HepG2 (cell line): ENCODE data around the gene TBX10. TPM values are rescaled to one million over a fixed set of nuclear protein-coding genes. Genes with fewer than 3 reads are reported as not detected.

Experiments used
- ATAC-seq: fragments of 200-7000 bp; cut with Tn5 transposase; 3 replicates; pipeline ENCODE4 v1.9.1; 2020; ENCODE audit warnings: mild to moderate bottlenecking, moderate library complexity
- BruUV-seq: library from RNA; stranded (reverse); fragments of 400-500 nt; replicated peaks from 2 replicates; lab custom pipeline; 2021; lab: Mats Ljungman, UMichigan
- CTCF ChIA-PET: fragments of 300-600 bp; formaldehyde crosslinking; extraction: SDS; loops from one replicate; lab custom pipeline; 2021; ENCODE audit warnings: low total read pairs, inconsistent platforms, low intra/inter-chr PET ratio; lab: Yijun Ruan, JAX
- POLR2A ChIA-PET: fragments of 350-600 bp; sonication (Branson Sonifier 250); formaldehyde crosslinking; loops from one replicate; lab custom pipeline; 2020; ENCODE audit warnings: antibody characterized with exemption, inconsistent platforms; lab: Yijun Ruan, JAX
- DNase-seq: peaks from one replicate; pipeline ENCODE4 v3.0.0-alpha.2; 2015; ENCODE audit warnings: low spot score
- FAIRE-seq: peaks from 3 replicates; lab custom pipeline; 2011; peaks lifted over from hg19 to GRCh38; lab: Jason Lieb, UNC
- H2AFZ ChIP-seq: one replicate; pipeline ENCODE4 v1.6.1; 2011; ENCODE audit warnings: low read length, inconsistent platforms
- H3K27ac ChIP-seq: fragments of 300-600 bp; 3 replicates; pipeline ENCODE4 v1.8.0; 2011; ENCODE audit warnings: mixed run types, mild to moderate bottlenecking, mixed read lengths, low read length, inconsistent platforms; ENCODE audit not compliant: insufficient read depth; ENCODE audit errors: extremely low read length
- H3K27me3 ChIP-seq, 2 experiments: fragments of 200-600 bp in 1 of 2; 2 replicates in 1 of 2; 3 replicates in 1 of 2; pipeline versions ENCODE4 v1.6.0 to v1.8.0; 2011; ENCODE audit warnings: low read length in 2 of 2, mild to moderate bottlenecking in 2 of 2, moderate library complexity in 2 of 2, inconsistent platforms in 1 of 2; ENCODE audit not compliant: insufficient read depth in 2 of 2, control insufficient read depth in 1 of 2
- H3K36me3 ChIP-seq, 2 experiments: fragments of 200-600 bp in 1 of 2; replicated peaks in 1 of 2; 2 replicates in 1 of 2; 3 replicates in 1 of 2; pipeline versions ENCODE4 v1.5.1 to v1.8.0; 2011; ENCODE audit warnings: low read length in 2 of 2, inconsistent platforms in 1 of 2; ENCODE audit not compliant: insufficient read depth in 2 of 2, control insufficient read depth in 1 of 2
- H3K4me1 ChIP-seq: 2 replicates; pipeline ENCODE4 v1.5.1; 2012; ENCODE audit warnings: low read length, inconsistent platforms; ENCODE audit not compliant: insufficient read depth
- H3K4me2 ChIP-seq: 2 replicates; pipeline ENCODE4 v1.6.0; 2011; ENCODE audit warnings: low read depth, low read length, inconsistent platforms
- H3K4me3 ChIP-seq, 3 experiments: fragments of 200-600 bp in 1 of 3; sonication (generic), shearing (Covaris generic) in 1 of 3; replicated peaks in 1 of 3; 2 replicates each; pipeline ENCODE4 v1.5.1; 2011 to 2016; ENCODE audit warnings: low read length in 3 of 3, inconsistent platforms in 2 of 3, low read depth in 2 of 3, mild to moderate bottlenecking in 2 of 3, control low read depth in 1 of 3, mixed read lengths in 1 of 3; ENCODE audit not compliant: insufficient read depth in 1 of 3
- H3K79me2 ChIP-seq: one replicate; pipeline ENCODE4 v1.6.1; 2011; ENCODE audit warnings: low read length, inconsistent platforms; ENCODE audit not compliant: insufficient read depth
- H3K9ac ChIP-seq: 2 replicates; pipeline ENCODE4 v1.6.0; 2011; ENCODE audit warnings: mild to moderate bottlenecking, low read depth, low read length, inconsistent platforms; ENCODE audit not compliant: insufficient read depth
- H3K9me3 ChIP-seq: 2 replicates; pipeline ENCODE4 v1.5.1; 2012; ENCODE audit warnings: mild to moderate bottlenecking, low read length
- H4K20me1 ChIP-seq: 2 replicates; pipeline ENCODE4 v1.6.0; 2011; ENCODE audit warnings: inconsistent platforms, mild to moderate bottlenecking, low read length, moderate library complexity; ENCODE audit not compliant: insufficient read depth
- DR1 ChIP-seq: sonication (generic); formaldehyde crosslinking; IDR thresholded peaks from 2 replicates; pipeline ENCODE4 v1.8.0; 2021; ENCODE audit warnings: mild to moderate bottlenecking, missing genetic modification reagents, inconsistent platforms
- ESRRA ChIP-seq: sonication (generic); formaldehyde crosslinking; IDR thresholded peaks from 2 replicates; pipeline ENCODE4 v1.5.1; 2020; ENCODE audit warnings: mild to moderate bottlenecking, low read depth, missing genetic modification reagents
- KMT2A ChIP-seq: sonication (generic); formaldehyde crosslinking; IDR thresholded peaks from 2 replicates; pipeline ENCODE4 v1.4.0; 2020; ENCODE audit warnings: missing genetic modification reagents
- MLLT10 ChIP-seq: sonication (generic); formaldehyde crosslinking; IDR thresholded peaks from 2 replicates; pipeline ENCODE4 v1.4.0; 2020; ENCODE audit warnings: missing genetic modification reagents
- PRDM10 ChIP-seq: sonication (generic); formaldehyde crosslinking; IDR thresholded peaks from 2 replicates; pipeline ENCODE4 v1.4.0; 2020; ENCODE audit warnings: low read depth, missing genetic modification reagents
- RBFOX2 ChIP-seq: fragments of 200-400 bp; formaldehyde crosslinking; IDR thresholded peaks from 2 replicates; pipeline ENCODE4 v1.6.1; 2017; ENCODE audit warnings: low read depth, mild to moderate bottlenecking, low read length
- REPIN1 ChIP-seq: sonication (generic); formaldehyde crosslinking; IDR thresholded peaks from 2 replicates; pipeline ENCODE4 v1.8.0; 2022; ENCODE audit warnings: missing genetic modification reagents, low read depth, mild to moderate bottlenecking, borderline replicate concordance
- SNAI1 ChIP-seq: sonication (generic); formaldehyde crosslinking; IDR thresholded peaks from 2 replicates; pipeline ENCODE4 v1.5.0; 2020; ENCODE audit warnings: mild to moderate bottlenecking, missing genetic modification reagents, borderline replicate concordance
- SRF ChIP-seq: IDR thresholded peaks from 2 replicates; pipeline ENCODE4 v1.6.1; 2011; ENCODE audit warnings: mild to moderate bottlenecking, low read depth, low read length, moderate library complexity
- TSC22D2 ChIP-seq: sonication (generic); formaldehyde crosslinking; IDR thresholded peaks from 2 replicates; pipeline ENCODE4 v1.5.1; 2020; ENCODE audit warnings: missing genetic modification reagents, mild to moderate bottlenecking, borderline replicate concordance
- ZNF205 ChIP-seq: IDR thresholded peaks from 2 replicates; pipeline ENCODE4 v1.6.1; 2018; ENCODE audit warnings: missing biosample characterization, missing genetic modification reagents
- ZNF234 ChIP-seq: sonication (generic); formaldehyde crosslinking; conservative IDR thresholded peaks from 2 replicates; pipeline ENCODE4 v1.5.1; 2020; ENCODE audit warnings: mild to moderate bottlenecking, missing genetic modification reagents
- ZNF709 ChIP-seq: sonication (generic); formaldehyde crosslinking; IDR thresholded peaks from 2 replicates; pipeline ENCODE4 v1.5.0; 2020; ENCODE audit warnings: mild to moderate bottlenecking, missing genetic modification reagents
- WGBS: methylation state at CpG from one replicate; pipeline ENCODE4 v1.1.6; 2017; ENCODE audit warnings: low lambda C conversion rate; 5-methylcytosine and 5-hydroxymethylcytosine counted together
- in situ Hi-C: cut with HindIII; loops from 2 replicates; pipeline ENCODE4 v1.10.0; 2017; ENCODE audit warnings: low pct_unique_long_range_greater_than_20kb; ENCODE audit not compliant: extremely low pct_ligation_motif_present
- intact Hi-C: fragments of 100-400 bp; cut with micrococcal nuclease; formaldehyde crosslinking; loops from one replicate; pipeline ENCODE4 v1.10.0; 2022; ENCODE audit not compliant: unreplicated experiment
- polyA plus RNA-seq, 8 experiments: library from polyadenylated mRNA; depleted of rRNA in 3 of 8; stranded (reverse) in 7 of 8; unstranded in 1 of 8; fragments of >200 nt; fragmentation: Illumina TruSeq in 4 of 8; extraction: Trizol in 4 of 8; gene quantifications; 2 replicates each; pipeline versions ENCODE4 v1.2.1 to v1.2.3, GENCODE V29; 2011 to 2016; ENCODE audit warnings: low read depth in 4 of 8, missing spikeins in 1 of 8, mixed read lengths in 1 of 8; ENCODE audit not compliant: insufficient read depth in 1 of 8
- total RNA-seq, 5 experiments: library from RNA; depleted of rRNA; stranded (reverse); fragments of >200 nt; fragmentation: Illumina TruSeq; extraction: Trizol; gene quantifications; 2 replicates each; pipeline ENCODE4 v1.2.3, GENCODE V29; 2016; ENCODE audit warnings: low read depth in 1 of 5
- TF ChIP-seq, protein P1 (sequence below): sonication (generic); formaldehyde crosslinking; IDR thresholded peaks from 2 replicates; pipeline ENCODE4 v1.9.0; 2021; ENCODE audit warnings: missing genetic modification reagents, mild to moderate bottlenecking, borderline replicate concordance

Gene TBX10
- total and polyA plus RNA-seq, 2 of the 13 experiments (the other 11 are each of a cell fraction or from before 2014, with no cell fraction given): 0.27 to 1.7 TPM

DNA sequence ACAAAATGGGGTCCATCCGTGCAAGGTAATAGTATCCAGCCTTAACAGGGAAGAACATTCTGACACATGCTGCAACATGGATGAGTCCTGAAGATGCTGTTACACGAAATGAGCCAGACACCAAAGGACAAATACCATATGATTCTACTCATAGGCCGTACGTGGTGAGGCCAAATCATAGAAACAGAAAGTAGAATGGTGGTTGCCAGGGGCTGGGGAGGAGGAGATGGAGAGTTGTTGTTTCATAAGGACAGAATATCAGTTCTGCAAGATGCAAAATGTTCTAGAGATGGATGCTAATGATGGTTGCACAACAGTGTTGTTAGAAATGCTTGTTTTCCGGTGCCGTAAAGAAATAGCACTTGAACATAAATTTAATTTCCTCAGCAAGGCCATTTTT is 2.6 kb downstream of the TBX10 start:
- 55% methylated on average over 6 of the region's 6 CpGs for WGBS
- no peak for TF ChIP-seq REPIN1 (CRISPR knock-in tag)
- TF ChIP-seq ZNF205 (CRISPR knock-in tag): no peak
- no peak for TF ChIP-seq SNAI1
- no peak for TF ChIP-seq TSC22D2 (CRISPR knock-in tag)
- no peak for TF ChIP-seq ZNF709
- TF ChIP-seq MLLT10 (CRISPR knock-in tag): no peak
- TF ChIP-seq, protein P1, sequence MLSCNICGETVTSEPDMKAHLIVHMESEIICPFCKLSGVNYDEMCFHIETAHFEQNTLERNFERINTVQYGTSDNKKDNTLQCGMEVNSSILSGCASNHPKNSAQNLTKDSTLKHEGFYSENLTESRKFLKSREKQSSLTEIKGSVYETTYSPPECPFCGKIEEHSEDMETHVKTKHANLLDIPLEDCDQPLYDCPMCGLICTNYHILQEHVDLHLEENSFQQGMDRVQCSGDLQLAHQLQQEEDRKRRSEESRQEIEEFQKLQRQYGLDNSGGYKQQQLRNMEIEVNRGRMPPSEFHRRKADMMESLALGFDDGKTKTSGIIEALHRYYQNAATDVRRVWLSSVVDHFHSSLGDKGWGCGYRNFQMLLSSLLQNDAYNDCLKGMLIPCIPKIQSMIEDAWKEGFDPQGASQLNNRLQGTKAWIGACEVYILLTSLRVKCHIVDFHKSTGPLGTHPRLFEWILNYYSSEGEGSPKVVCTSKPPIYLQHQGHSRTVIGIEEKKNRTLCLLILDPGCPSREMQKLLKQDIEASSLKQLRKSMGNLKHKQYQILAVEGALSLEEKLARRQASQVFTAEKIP (CRISPR knock-in tag): no peak
- TF ChIP-seq DR1: no peak
- TF ChIP-seq SRF: no peak
- TF ChIP-seq RBFOX2: no peak
- no peak for TF ChIP-seq ESRRA
- TF ChIP-seq ZNF234 (CRISPR knock-in tag): no peak
- no peak for TF ChIP-seq KMT2A
- no peak for TF ChIP-seq PRDM10 (CRISPR knock-in tag)
- Histone ChIP-seq H2AFZ (no peak overlapping the region), H3K9ac (no peak overlapping the region), H3K9me3 (no peaks in the 10 kb centered on the region), H4K20me1 (no peaks in the 10 kb centered on the region), H3K4me3 (no peak overlapping the region), H3K4me1 (peaks cover 46% of the 10 kb centered on the region), H3K27ac (no peak overlapping the region), H3K36me3 (no peaks in the 10 kb centered on the region), H3K4me2 (no peak overlapping the region), H3K27me3 (peaks cover 0 to 9% of the 10 kb centered on the region in 2 experiments; a peak in 4 of 5 replicates), H3K79me2 (no peaks in the 10 kb centered on the region)
- ATAC-seq (no peak), DNase-seq (no peak), FAIRE-seq (no peak)
- intact Hi-C loops (no loop called here), in situ Hi-C loops (no loop called here)
- BruUV-seq: no TSS peak
- POLR2A ChIA-PET: no interaction called here
- CTCF ChIA-PET: interaction anchor here (1.2 kb wide), 1 partner anchor 22 kb away, joined by 3 read pairs; no protein-coding TSS in a partner anchor
